PC-3 (cell line): ENCODE results near the gene SLC10A7.

Experiments used
- CTCF ChIP-seq: fragments of 300-600 bp; sonication (generic); conservative IDR thresholded peaks from 2 replicates; pipeline ENCODE4 v1.5.1; 2017; ENCODE audit warnings: antibody characterized with exemption, low read depth, mild to moderate bottlenecking, low read length
- EZH2 ChIP-seq: fragments of 300-600 bp; sonication (generic); IDR thresholded peaks from one replicate; pipeline ENCODE4 v1.6.1; 2017; ENCODE audit warnings: antibody characterized with exemption, mild to moderate bottlenecking, low read length; ENCODE audit not compliant: unreplicated experiment
- EZH2phosphoT487 ChIP-seq: fragments of 300-600 bp; sonication (generic); IDR thresholded peaks from 2 replicates; pipeline ENCODE4 v1.6.1; 2018; ENCODE audit warnings: mild to moderate bottlenecking, antibody characterized with exemption, low read length, borderline replicate concordance

GRCh38 chr4:146333895-146334262 is 187.9 kb downstream of the SLC10A7 start:
- TF ChIP-seq CTCF (no peak), EZH2phosphoT487 (no peak), EZH2 (no peak)
